Colonic mucosa (tissue), 4 donors: ENCODE results near the gene TACR1. TPM values are rescaled to one million over a fixed set of nuclear protein-coding genes. Genes with fewer than 3 reads are reported as not detected.

Experiments
- DNase-seq: peaks from one replicate; pipeline ENCODE4 v3.0.0-alpha.2; 2020
- H3K27ac ChIP-seq: fragments of 200-600 bp; one replicate; pipeline ENCODE4 v1.8.0; 2021
- H3K27me3 ChIP-seq: fragments of 200-600 bp; one replicate; pipeline ENCODE4 v1.8.0; 2021
- H3K36me3 ChIP-seq: fragments of 200-600 bp; one replicate; pipeline ENCODE4 v1.8.0; 2021
- H3K4me1 ChIP-seq: fragments of 200-600 bp; one replicate; pipeline ENCODE4 v1.8.0; 2021; ENCODE audit warnings: mild to moderate bottlenecking
- H3K4me3 ChIP-seq: fragments of 200-600 bp; one replicate; pipeline ENCODE4 v1.8.0; 2021
- H3K9ac ChIP-seq, 2 donors: one replicate each; pipeline ENCODE4 v1.7.0; 2013; ENCODE audit warnings: control low read depth in 2 of 2, low read depth in 2 of 2, low read length in 2 of 2
- H3K9me3 ChIP-seq: fragments of 200-600 bp; one replicate; pipeline ENCODE4 v1.8.0; 2021
- intact Hi-C: fragments of 100-400 bp; cut with DNase I; formaldehyde crosslinking; loops from one replicate; pipeline ENCODE4 v1.14.1; 2022
- total RNA-seq, 2 donors: library from RNA; stranded (reverse); fragmentation: NEBNext Ultra II Directional in 1 of 2; extraction: Animal tissue kit (Norgen Biotek cat#: 25700) in 1 of 2; gene quantifications; one replicate each; pipeline ENCODE4 v1.2.1, GENCODE V29; 2021
- TF ChIP-seq, protein P1 (sequence below): fragments of 200-600 bp; IDR thresholded peaks from one replicate; pipeline ENCODE4 v1.8.0; 2022; ENCODE audit warnings: antibody characterized with exemption, mild to moderate bottlenecking
- donor health status: healthy.
- donor health status: DM: no; HTN: no; CAD: no.
- donor health status: DM: no; HTN: no; CAD: no.

Gene TACR1
- total RNA-seq, 2 donors from 2014 or later = 0.37 TPM; not detected in 1

- H3K9me3 ChIP-seq = no peaks in the 10 kb centered on the region
Observed at GRCh38 chr2:75094405-75094804, 104.9 kb downstream of the TACR1 start.

GRCh38 chr2:75090770-75091515 lies 108.4 kb downstream of the TACR1 start:
- Histone ChIP-seq H3K4me3 (no peak overlapping the region), H3K9me3 (no peaks in the 10 kb centered on the region), H3K27me3 (no peaks in the 10 kb centered on the region), H3K36me3 (no peaks in the 10 kb centered on the region), H3K9ac (no peak overlapping the region), H3K27ac (no peak overlapping the region), H3K4me1 (no peaks in the 10 kb centered on the region)
- no peak for DNase-seq
- intact Hi-C loops = no loop called here
- TF ChIP-seq, protein P1, sequence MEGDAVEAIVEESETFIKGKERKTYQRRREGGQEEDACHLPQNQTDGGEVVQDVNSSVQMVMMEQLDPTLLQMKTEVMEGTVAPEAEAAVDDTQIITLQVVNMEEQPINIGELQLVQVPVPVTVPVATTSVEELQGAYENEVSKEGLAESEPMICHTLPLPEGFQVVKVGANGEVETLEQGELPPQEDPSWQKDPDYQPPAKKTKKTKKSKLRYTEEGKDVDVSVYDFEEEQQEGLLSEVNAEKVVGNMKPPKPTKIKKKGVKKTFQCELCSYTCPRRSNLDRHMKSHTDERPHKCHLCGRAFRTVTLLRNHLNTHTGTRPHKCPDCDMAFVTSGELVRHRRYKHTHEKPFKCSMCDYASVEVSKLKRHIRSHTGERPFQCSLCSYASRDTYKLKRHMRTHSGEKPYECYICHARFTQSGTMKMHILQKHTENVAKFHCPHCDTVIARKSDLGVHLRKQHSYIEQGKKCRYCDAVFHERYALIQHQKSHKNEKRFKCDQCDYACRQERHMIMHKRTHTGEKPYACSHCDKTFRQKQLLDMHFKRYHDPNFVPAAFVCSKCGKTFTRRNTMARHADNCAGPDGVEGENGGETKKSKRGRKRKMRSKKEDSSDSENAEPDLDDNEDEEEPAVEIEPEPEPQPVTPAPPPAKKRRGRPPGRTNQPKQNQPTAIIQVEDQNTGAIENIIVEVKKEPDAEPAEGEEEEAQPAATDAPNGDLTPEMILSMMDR = no peak

More at GRCh38 chr2:75094405-75094804, 104.9 kb downstream of the TACR1 start:
- TF ChIP-seq, protein P1 = no peak
- intact Hi-C loops = no loop called here
- Histone ChIP-seq H3K27me3 (no peaks in the 10 kb centered on the region), H3K36me3 (no peaks in the 10 kb centered on the region), H3K9ac (no peak overlapping the region), H3K4me3 (no peak overlapping the region), H3K27ac (no peak overlapping the region), H3K4me1 (no peaks in the 10 kb centered on the region)
- DNase-seq = no peak

GRCh38 chr2:75089471-75089870 lies 109.8 kb downstream of the TACR1 start:
- DNase-seq = no peak
- Histone ChIP-seq H3K4me1 (no peaks in the 10 kb centered on the region), H3K36me3 (no peaks in the 10 kb centered on the region), H3K9ac (no peak overlapping the region), H3K4me3 (no peak overlapping the region), H3K27ac (no peak overlapping the region), H3K9me3 (no peaks in the 10 kb centered on the region), H3K27me3 (no peaks in the 10 kb centered on the region)
- TF ChIP-seq, protein P1 = no peak
- intact Hi-C loops = no loop called here

GRCh38 chr2:75088791-75089190 lies 110.5 kb downstream of the TACR1 start:
- Histone ChIP-seq H3K27ac (no peak overlapping the region), H3K36me3 (no peaks in the 10 kb centered on the region), H3K9ac (no peak overlapping the region), H3K4me1 (no peaks in the 10 kb centered on the region), H3K27me3 (no peaks in the 10 kb centered on the region), H3K4me3 (no peak overlapping the region), H3K9me3 (no peaks in the 10 kb centered on the region)
- DNase-seq = no peak
- TF ChIP-seq, protein P1 = no peak
- intact Hi-C loops = no loop called here

- Histone ChIP-seq H3K9me3 (no peaks in the 10 kb centered on the region), H3K4me3 (no peak overlapping the region), H3K4me1 (no peaks in the 10 kb centered on the region), H3K27me3 (no peaks in the 10 kb centered on the region), H3K27ac (no peak overlapping the region), H3K36me3 (no peaks in the 10 kb centered on the region), H3K9ac (no peak overlapping the region)
- TF ChIP-seq, protein P1 = no peak
- intact Hi-C loops = no loop called here
- no peak for DNase-seq
Observed at GRCh38 chr2:75087736-75088135, 111.6 kb downstream of the TACR1 start.
